ENCODE measurements around the gene RHBDD1. TPM values are rescaled to one million over a fixed set of nuclear protein-coding genes. Genes with fewer than 3 reads are reported as not detected.
A peak's percentile ranks its signal among the peaks of the same experiment; 100 is the strongest.

RHBDD1 gene
- total and polyA plus RNA-seq, 2 donors (not counting 3 experiments of a cell fraction or from before 2014, with no cell fraction given), result 6.8 to 19.4 TPM

DNA sequence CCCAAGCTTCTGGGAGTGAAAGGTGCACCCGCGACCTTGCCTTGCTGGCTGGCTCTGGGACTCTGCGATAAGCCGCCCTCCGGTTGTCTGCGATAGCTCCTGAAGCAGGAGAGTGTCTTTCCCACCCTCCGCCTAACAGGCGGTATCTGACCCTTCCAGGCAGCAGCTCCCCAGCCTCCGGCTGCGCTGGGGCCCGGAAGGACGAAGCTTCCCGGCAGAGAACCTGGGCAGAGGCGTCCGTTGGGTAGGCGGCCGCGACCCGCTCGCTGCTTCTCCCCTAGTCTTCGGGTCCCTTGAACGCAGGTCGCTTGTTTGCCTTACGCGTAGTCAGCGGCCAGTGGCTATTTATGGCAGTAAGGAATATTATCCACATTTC is 446 bp upstream of the RHBDD1 start:
- BruUV-seq (replicated peaks), result TSS peak; percentile 38
- intact Hi-C loops (cut with micrococcal nuclease), result loop anchor here (5.0 kb wide), 2 partner anchors 183 to 982 kb away; no protein-coding TSS in a partner anchor
- POLR2A ChIA-PET, result interaction anchor here (0.6 kb wide), 1 partner anchor 1170 kb away, joined by 3 read pairs; no protein-coding TSS in a partner anchor

More for the DNA sequence above, 446 bp upstream of the RHBDD1 start:
- Histone ChIP-seq H4K20me1 (replicated peaks; ENCODE audit: control insufficient read depth, extremely low read depth, insufficient read depth, low read length) (no peaks in the 10 kb centered on the region), H3K27me3 (ENCODE audit: control insufficient read depth in 2 of 2, insufficient read depth in 2 of 2, low read length in 2 of 2) (no peaks in the 10 kb centered on the region), H3K27ac (ENCODE audit: insufficient read depth, low read depth, low read length) (peak overlapping the region; percentile 38), H3K4me3 (replicated peaks in 1 of 3; ENCODE audit: insufficient read depth in 1 of 3, low read depth in 1 of 3, low read length in 3 of 3) (peak overlapping the region; percentile 8 to 84 (median 45)), H3K9me1 (replicated peaks; ENCODE audit: control insufficient read depth, extremely low read depth, insufficient read depth, low read length) (no peaks in the 10 kb centered on the region), H3K4me1 (ENCODE audit: control insufficient read depth, extremely low read depth, insufficient read depth, low read length) (peaks cover 16% of the 10 kb centered on the region), H3K9ac (replicated peaks; ENCODE audit: extremely low read depth, insufficient read depth, low read length) (peak overlapping the region; percentile 31), H3K4me2 (ENCODE audit: insufficient read depth, low read length) (peak overlapping the region; percentile 75), H3K36me3 (ENCODE audit: control insufficient read depth in 2 of 2, extremely low read depth in 1 of 2, insufficient read depth in 2 of 2, low read length in 2 of 2) (no peaks in the 10 kb centered on the region), H3K9me3 (replicated peaks; ENCODE audit: control insufficient read depth, insufficient read depth, low read length) (no peaks in the 10 kb centered on the region), H3K79me2 (ENCODE audit: control insufficient read depth, insufficient read depth, low read length) (peaks cover 2% of the 10 kb centered on the region), H2AFZ (ENCODE audit: low read depth, low read length) (peak overlapping the region; percentile 86)
- DNase-seq (ENCODE audit: low read depth, low spot score) (no peak), FAIRE-seq (no peak)
- CTCF ChIA-PET, result interaction anchor here (0.7 to 1.6 kb wide), 6 partner anchors 11 to 1170 kb away, joined by 3 to 12 read pairs (median 4); no protein-coding TSS in a partner anchor
- TF ChIP-seq FOS (IDR thresholded peaks at IDR 0.05; ENCODE audit: borderline replicate concordance, insufficient read depth, low read length) (no peak), MYC (IDR thresholded peaks at IDR 0.05; ENCODE audit: low read depth, low read length) (no peak), GATA2 (IDR thresholded peaks at IDR 0.05; ENCODE audit: insufficient read depth, insufficient read length, low read depth, low read length) (no peak), POLR2AphosphoS5 (IDR thresholded peaks at IDR 0.05; ENCODE audit: insufficient read depth, low read depth, low read length) (no peak), JUN (IDR thresholded peaks at IDR 0.05; ENCODE audit: borderline replicate concordance, insufficient read depth, insufficient read length, low read depth) (no peak), POLR2A (IDR thresholded peaks at IDR 0.05; ENCODE audit: low read depth, low read length) (no peak), EZH2 (IDR thresholded peaks at IDR 0.05; ENCODE audit: borderline replicate concordance, low read depth, low read length, severe bottlenecking) (no peak)
- TF ChIP-seq, protein P1, sequence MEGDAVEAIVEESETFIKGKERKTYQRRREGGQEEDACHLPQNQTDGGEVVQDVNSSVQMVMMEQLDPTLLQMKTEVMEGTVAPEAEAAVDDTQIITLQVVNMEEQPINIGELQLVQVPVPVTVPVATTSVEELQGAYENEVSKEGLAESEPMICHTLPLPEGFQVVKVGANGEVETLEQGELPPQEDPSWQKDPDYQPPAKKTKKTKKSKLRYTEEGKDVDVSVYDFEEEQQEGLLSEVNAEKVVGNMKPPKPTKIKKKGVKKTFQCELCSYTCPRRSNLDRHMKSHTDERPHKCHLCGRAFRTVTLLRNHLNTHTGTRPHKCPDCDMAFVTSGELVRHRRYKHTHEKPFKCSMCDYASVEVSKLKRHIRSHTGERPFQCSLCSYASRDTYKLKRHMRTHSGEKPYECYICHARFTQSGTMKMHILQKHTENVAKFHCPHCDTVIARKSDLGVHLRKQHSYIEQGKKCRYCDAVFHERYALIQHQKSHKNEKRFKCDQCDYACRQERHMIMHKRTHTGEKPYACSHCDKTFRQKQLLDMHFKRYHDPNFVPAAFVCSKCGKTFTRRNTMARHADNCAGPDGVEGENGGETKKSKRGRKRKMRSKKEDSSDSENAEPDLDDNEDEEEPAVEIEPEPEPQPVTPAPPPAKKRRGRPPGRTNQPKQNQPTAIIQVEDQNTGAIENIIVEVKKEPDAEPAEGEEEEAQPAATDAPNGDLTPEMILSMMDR (IDR thresholded peaks at IDR 0.05; ENCODE audit: extremely low read depth in 1 of 2, insufficient read depth in 1 of 2, low read depth in 1 of 2, low read length in 2 of 2), result no peak
- TF ChIP-seq, protein P2, sequence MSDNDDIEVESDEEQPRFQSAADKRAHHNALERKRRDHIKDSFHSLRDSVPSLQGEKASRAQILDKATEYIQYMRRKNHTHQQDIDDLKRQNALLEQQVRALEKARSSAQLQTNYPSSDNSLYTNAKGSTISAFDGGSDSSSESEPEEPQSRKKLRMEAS (IDR thresholded peaks at IDR 0.05; ENCODE audit: insufficient read depth, insufficient read length), result no peak
- dilution Hi-C loops (cut with MboI; ENCODE audit: extremely low pct_ligation_motif_present, low sequenced_read_pairs), result no loop called here
